GM21360 (cell line): Measurements from ENCODE around the gene C1orf122.

Experiments
- ATAC-seq: cut with Tn5 transposase; IDR thresholded peaks from one replicate; pipeline ENCODE4 v1.9.1; 2021; ENCODE audit warnings: mild to moderate bottlenecking, moderate library complexity; ENCODE audit not compliant: unreplicated experiment

The C1orf122 gene

GRCh38 chr1:37797750-37798345 lies 9.7 kb upstream of the C1orf122 start:
- ATAC-seq = no peak

DNA sequence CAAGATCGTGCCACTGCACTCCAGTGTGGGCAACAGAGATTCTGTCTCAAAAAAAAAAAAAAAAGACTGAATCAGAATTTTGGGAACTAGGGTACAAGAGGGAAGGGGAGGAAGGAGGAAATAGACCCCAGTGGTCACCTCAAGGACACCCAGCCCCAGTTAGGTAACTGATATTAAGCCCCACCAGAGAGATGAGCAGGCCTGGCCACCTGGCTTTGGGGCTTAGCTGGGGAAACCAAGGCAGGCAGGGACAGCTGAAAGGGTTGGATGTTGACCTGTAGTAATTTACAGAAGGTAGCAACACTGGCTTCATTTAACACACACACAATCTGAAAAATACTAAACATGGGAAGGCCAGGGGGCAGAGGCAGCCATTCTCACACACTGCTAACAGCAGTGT lies 5.2 kb upstream of the C1orf122 start:
- ATAC-seq = no peak

DNA sequence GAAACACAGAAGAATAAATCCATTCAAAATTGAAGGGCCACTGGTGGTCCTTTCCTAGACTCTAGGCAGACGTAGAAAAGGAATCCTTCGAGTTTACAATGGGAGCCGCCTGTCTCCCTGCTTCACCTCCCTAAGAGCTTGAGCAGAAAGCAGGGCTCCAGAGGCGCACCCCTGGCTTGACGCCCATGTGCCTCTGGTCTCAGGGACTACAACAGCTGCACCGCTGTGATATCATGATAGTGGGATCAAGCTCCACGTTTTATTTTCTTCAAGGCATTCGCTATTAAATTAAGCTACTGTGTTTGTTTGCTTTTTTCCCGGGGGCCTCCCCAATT lies 403 bp upstream of the C1orf122 start:
- ATAC-seq = no peak

- ATAC-seq = peak; percentile 38
These were observed 1.1 kb downstream of the C1orf122 start for GRCh38 chr1:37808369-37809319.

DNA sequence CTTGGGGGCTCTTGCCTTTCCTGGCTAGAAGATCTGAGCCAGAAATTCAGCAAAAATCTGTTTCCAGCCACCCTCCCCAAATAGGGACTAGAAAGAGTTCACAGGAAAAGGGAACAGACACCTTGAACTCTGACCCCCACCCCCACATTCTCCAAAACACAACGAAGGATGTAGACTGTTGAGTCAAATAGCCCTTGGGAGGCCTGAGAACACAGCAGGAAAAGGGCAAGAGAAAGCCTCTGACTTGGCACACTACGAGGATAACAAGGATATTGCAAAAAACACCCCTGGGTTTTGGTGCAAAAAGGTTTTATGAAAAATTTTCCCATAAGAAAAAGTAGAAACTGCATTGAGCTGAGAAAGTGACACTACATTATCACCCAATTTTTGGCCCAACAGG lies 2.4 kb downstream of the C1orf122 start:
- ATAC-seq = no peak

- ATAC-seq = no peak
These were observed 3.6 kb downstream of the C1orf122 start for GRCh38 chr1:37811027-37811655.

GRCh38 chr1:37813529-37814145 lies 6.0 kb downstream of the C1orf122 start:
- ATAC-seq = no peak

GRCh38 chr1:37814252-37814651 lies 6.7 kb downstream of the C1orf122 start:
- ATAC-seq = no peak

- no peak for ATAC-seq
These were observed 9.9 kb downstream of the C1orf122 start for GRCh38 chr1:37817481-37817880.

DNA sequence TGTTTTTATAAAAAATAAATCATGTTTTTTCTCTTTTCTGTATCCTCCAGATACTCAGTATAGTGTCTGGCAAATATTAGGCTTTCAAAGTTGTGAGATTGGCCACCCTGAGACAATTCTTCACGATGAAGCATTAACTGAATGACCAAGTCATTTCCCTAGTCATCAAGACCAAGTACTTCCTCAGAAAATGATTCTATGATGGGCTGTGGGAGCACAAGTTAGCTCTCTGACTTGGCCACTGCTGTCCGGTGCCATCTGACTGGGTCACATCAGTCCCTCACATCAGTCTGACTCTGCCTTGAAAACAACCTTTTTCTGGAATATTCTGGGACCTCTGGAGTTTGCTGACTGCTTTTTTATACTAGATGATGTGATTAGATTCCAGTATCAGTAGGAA lies 13.9 kb downstream of the C1orf122 start:
- no peak for ATAC-seq

- ATAC-seq = no peak
These were observed 15.6 kb downstream of the C1orf122 start for GRCh38 chr1:37822906-37823815.

GRCh38 chr1:37824001-37824400 lies 16.4 kb downstream of the C1orf122 start:
- ATAC-seq = no peak

DNA sequence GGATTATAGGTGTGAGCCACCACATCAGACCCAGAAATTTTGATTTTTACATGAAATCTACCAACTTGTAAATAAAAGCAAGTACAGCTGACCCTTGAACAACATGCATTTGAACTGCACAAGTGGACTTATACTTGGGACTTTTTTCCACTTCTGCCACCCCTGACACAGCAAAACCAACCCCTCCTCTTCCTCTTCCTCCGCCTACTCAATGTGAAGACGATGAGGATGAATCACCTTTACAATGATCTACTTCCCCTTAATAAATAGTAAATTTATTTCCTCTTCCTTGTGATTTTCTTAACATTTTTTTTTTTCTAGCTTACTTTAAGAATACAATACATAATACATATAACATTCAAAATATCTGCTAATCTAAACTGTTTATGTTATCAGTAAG lies 17.9 kb downstream of the C1orf122 start:
- no peak for ATAC-seq

DNA sequence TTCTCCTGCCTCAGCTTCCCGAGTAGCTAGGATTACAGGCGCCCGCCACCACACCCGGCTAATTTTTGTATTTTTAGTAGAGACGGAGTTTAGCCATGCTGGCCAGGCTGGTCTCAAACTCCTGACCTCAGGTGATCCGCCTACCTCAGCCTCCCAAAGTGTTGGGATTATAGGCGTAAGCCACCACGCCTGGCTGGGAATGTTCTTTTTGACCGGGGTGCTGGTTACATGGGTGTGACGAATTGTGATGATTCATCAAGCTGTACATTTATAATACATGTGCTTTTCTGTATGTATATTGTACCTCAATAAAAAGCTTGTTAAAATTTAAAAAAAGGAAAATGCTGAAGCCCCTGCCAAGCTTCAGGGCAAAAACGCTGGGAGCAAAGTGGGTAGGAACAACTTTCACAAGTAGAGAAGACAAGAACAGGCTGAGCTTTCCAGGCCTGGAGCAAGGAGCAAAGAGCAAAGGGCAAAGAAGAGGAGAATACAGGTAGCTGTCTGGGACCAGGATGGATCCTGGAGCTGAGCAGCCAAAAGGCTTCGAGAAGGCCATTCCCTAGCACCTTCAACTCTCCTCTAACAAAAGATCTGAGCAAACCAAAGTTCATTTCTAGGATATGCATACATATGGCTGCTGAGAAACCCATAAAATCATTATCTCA lies 21.0 kb downstream of the C1orf122 start:
- ATAC-seq = no peak

DNA sequence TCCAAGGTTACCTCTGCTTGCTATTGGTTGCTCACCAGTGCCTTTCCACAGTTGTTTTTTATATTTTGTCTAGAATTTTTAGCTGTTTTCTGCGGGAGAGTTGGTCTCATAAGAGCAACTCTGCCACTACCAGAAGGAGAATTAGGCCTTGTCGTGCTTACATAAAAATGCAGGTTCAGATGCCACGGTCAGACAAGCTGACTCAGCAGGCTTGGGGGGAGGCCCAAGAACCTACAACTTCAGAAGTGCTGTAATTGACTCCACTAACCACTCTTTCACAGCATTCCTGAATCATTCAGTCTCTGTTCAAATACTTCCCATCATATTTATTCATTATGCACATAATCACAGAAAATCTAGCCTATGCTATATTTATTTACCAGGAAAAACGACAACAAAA lies 23.5 kb downstream of the C1orf122 start:
- no peak for ATAC-seq

GRCh38 chr1:37831809-37832208 lies 24.2 kb downstream of the C1orf122 start:
- no peak for ATAC-seq

GRCh38 chr1:37836788-37837187 lies 29.2 kb downstream of the C1orf122 start:
- ATAC-seq = no peak

DNA sequence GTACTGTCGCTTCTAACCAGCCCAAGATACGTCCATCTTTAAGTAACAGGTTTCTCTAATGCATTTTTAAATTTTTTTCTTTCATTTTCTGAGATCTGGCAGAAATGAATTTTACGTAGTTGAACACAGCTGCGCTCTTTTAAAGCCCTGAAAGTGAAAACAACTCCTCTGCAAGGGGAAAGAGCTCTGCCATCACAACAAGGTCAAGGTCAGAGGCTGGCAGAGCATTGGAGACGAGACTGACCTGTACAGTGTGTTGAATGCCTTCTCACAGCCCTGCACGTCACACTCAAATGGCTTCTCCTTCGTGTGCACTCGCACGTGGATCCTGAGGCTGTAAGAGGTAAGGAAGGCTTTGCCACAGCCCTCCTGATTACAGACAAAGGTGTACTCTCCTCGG lies 32.1 kb downstream of the C1orf122 start:
- no peak for ATAC-seq

- ATAC-seq = no peak
These were observed 33.1 kb downstream of the C1orf122 start for GRCh38 chr1:37840711-37841110.

GRCh38 chr1:37841652-37842051 lies 34.1 kb downstream of the C1orf122 start:
- ATAC-seq = no peak
